ENCODE data around the gene DUSP22.
A peak's percentile ranks its signal among the peaks of the same experiment; 100 is the strongest.

The DUSP22 gene

DNA sequence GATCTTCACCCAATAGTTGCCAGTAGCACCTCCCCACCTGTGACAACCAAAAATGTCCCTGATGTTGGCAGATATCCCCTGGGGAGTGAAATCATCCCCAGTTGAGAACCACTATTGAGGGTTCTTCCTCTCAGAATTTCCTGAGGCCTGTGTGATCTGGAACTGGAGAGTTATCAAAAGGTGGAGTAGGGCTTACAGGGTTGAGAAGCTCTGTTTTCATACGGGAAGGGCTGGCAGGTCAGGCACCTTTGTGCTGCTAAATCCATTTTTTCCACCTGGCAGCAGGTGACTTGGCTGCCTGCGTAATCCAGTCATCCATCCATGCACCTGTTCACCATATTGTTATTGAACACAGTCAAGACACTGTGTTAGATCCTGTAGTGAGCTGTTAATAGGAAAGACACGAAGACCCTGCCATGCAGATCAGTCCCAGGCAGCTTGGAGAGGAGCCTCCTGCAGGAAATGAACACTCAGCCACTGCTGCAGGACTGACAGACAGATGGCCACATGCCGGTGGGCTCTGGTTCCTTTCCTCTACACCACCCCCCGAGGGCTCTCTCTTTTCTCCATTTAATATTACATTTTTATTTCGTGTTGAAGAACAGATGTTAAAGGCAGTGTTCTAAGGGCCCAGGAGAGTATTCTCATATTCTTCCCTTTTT lies 5.4 kb downstream of the DUSP22 start:
- no peak for DNase-seq

DNA sequence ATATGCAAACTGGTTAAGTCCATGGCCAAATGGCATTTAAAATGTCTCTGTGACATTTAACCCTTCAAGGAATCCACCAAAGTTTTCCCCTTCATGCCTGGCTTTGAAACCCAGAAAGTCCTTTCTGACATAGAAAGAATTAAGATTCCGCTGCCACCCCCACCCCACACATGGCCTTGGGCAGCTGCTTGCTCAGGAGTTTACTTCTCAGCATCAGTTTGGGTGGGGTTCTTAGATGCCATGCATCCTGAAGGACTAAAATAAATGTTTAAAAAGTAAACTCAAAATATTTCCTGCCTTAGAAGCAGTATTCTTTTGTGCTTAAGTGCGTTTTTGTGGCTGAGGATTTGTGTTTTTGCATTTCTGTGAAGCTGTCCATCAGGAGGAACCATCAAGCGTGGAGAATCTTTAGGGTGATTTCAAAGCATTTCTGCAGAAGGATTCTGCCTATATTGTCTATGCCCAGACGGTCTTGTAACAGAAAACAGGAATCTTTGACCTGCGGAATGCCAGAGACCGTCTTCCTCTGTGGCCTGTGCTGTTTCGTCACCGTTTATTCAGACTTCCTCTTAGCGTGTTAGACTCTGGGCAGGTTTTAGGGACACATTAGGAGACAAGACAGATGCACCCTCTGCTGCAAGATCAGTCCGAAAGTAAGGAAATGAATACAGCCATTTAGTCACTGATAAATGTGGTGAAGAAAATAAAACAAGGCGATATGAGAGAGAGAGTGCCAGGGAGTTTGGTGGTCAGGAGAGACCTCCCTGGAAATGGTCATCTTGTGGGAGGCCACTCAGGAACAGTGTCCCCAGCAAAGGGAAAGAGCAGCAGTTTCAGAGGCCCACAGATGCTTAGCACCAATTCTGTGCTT lies 6.2 kb downstream of the DUSP22 start:
- DNase-seq: peak; percentile 14 to 43

DNA sequence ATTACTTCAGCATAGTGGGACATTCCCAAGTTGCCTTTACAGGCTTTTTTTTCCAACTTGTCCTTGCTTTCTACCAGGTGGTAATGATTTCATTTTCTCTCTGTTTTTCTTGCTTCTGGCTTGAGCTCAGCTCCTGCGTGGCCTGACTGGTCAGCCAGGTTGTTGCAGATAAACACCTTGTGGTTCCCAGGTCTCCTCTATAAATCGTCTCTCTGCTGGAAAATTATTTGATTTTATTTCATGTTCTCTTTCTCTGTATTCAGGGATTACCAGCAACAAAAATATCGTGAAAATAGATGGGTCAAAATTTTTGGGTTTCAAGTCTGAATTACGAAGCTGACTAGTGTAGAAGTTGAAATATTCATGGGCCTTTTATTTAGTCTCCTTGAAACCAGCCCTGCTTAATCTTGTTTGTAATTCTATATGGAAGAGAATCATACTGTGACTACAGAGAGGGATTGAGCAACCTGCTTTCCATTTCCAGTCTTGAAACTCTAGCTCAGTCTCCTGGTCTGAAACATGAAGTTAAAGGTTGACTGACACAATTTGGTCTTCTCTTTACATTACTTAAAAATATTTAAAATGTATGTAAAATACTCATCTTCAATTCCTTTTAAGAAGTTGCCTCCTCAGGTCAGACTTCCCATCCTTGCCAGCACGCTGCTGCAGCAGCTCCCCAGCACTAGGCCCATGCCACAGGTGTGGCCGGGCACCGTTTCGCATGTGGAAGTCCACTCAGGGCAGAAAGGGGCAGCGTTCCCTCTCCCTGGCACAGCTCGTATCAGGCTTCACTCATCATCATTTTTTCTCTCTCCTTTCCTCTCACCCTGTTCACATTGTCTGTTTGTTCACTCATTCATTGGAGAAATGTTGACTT lies 7.1 kb downstream of the DUSP22 start:
- no peak for DNase-seq

DNA sequence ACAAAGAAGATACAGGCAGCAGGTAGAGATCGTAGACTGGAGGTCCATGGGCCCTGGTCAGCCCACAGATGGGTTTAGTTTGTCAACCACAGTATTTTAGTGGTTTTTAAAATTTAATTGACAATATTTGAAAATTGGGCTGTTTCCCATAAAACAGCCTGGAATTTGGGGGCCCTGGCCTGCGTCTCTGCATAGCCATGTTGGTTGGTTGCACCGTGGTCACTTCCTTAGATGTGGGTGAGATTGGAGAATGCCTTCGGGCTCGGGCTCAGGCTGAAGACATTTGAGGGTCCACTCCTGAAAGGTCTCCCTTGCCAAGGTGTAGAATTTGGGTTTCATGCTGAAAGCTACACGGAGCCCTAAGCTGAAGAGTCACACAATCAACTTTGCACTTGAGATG lies 7.7 kb downstream of the DUSP22 start:
- DNase-seq: no peak

DNA sequence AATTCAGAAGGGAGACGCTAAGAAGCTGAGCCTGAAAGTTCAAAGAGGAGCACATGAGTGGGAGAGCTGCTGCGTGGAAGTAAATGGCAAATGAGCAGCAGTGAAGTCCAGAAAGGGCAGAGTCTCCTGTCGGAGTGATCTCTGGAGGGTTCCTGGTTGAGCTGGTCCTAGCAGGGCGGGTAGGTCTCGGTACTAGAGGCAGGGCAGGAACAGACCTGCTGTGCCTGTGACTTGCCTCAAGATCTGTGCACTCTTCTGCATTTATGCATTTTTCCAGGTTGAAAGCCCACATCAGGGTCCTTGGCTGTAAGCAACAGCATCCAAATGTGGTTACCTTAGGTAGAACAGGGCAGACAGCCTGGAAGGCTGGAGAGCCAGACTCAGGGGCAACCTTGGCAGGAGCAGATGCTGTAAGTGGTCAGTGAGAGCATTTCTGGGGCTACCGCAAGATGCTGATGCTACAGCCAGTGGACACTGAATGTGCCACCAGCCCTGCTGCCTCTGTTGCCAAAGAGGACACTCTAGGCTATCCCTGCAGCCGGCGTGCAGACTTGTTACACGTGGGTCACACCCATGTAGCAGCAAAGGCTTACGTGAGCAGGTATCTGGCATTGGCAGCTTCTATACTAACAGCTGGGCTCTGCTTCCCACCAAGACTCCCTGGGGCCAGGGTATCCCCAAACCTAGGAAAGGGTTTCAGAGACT lies 8.4 kb downstream of the DUSP22 start:
- no peak for DNase-seq

DNA sequence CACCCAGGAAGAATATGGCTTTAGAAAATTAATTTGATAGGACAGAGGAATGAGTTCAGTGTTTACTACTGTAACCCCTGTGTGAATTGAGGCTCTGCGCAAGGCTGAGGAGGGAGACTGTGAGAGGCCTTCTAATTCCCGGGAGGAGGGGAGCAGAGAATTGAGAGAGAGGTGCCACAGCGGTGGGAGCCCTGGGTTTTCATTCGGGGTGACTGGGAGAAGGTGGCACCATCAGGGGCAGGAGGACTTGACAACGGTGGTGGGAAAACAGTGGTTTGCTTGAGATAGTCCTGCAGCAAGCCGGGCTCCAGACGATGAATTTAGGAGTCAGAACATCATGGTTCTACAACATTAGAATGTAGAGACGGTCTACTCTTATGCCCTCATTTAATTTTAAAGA lies 9.2 kb downstream of the DUSP22 start:
- DNase-seq: no peak

DNA sequence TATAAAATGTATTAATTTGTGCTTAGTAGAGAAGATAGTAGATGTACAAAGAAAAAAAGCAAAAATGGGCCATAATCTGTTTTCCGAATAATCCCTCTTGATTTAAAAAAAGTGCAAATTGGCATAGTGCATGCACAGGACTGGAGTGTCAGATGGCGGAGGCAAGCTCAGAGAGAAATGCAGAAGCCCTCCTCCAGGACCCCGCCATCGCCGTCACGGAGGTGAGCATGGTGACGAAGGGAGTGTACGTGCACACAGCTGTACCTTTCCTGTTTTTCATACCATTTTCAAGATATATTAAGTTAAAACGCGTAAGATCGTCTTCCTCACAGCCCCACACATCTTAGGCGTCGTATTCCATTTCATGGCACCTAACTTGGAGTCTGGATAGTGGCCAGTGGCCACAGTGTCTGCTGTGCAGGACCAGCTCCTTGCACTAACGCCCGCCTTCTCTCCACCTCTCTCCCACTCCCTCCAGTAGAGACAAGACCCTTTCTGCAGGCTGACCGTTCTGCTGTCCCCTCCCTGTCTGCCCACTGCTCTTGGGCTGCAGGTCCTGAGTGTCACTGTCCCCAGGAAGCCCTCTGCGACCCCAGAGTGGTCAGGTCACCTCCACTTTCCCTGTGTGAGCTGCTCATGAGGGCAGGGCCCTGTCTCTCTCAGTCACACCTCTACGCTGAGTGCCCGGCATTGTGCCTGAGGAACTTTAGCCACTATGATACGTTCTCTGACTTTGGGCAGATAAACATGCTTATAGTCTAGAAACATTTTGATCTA lies 9.8 kb downstream of the DUSP22 start:
- no peak for DNase-seq

DNA sequence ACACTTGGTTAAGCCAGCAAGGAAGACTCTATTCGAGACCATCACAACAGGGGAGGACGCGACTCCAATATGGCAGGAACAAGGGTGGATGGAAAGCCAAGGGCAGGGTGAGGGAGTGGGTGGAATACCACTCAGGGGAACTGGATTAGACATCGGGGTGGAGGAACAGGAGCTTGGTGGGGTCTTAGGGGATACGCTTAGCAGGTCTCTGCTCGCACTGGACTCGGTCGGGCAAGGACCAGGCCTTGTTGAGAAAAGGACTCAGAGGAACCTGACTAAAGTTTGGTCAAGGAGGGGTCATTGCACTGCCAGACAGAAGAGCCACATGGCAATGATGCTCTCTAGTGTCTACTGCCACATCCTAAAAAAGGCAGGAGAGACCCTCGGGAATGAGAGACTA lies 10.5 kb downstream of the DUSP22 start:
- no peak for DNase-seq

DNA sequence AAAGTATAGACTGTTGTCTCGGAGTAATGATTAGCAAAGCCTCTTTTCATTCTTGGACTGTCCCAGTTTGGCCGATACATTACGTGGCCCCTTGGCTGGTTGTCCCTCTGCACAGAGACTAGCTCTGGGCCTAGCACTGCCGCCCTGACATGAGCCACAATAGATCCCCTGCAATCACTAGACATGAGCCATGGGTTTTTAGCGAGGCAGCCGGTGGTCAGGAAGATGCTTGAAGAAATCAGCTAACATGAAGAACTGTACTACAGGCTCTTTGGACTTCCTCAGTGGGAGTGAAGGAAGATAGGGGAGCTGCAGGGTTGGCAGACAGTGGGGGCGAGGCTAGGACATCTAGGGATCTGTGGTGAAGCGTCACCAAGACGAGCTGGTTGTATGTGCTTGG lies 11.0 kb downstream of the DUSP22 start:
- DNase-seq: no peak

DNA sequence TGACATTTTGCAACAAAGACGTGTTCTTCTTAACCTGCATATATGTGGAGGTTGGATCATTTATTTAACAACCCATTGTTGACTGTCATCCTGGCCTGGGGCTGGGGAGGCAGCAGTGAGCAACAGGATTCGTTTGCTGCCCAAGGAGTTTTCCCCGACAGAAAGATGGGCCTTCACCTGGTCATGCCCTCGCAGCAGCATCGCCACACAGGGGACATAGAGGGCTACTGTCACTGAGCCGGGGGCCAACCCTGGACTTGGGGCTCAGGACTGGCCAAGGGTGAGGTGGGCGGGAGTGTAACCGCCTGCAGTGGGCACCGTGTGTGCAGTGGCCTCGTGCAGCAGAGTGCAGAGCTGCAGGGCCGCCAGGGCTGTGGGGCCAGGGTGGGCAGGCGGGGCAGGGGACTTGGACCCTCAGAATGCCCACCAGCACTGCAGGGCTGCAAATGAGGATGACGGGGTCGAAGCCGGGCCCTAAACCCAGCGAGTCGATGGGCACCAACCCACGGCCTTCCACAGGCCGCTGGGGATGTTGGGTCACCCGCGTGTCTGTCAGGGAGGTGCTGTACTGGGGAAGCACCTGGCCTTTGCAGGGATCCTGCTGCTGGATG lies 11.8 kb downstream of the DUSP22 start:
- no peak for DNase-seq

DNA sequence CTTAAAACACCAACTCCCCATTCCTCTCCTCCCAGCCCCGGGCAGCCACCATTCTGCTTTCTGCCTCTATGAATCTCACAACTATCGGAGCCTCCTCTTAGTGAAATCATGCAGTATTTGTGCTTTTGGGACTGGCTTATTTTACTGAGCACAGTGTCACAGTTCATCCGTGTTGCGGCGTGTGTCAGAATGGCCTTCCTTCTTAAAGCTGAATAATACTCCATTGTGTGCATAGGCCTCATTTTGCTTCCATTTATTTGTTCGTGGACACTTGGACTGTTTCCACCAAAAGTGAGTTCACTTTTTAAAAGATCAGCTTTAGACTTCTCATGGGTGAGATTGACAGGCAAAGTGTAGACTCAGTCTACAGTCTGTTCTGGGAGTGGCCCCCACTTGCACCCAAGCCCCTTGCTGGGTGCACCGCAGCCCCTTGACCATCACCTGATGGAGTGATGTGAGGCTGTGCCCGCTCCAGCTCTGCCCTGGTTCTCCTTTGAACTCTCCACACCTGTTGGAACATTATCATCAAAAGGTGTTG lies 12.6 kb downstream of the DUSP22 start:
- DNase-seq: no peak

DNA sequence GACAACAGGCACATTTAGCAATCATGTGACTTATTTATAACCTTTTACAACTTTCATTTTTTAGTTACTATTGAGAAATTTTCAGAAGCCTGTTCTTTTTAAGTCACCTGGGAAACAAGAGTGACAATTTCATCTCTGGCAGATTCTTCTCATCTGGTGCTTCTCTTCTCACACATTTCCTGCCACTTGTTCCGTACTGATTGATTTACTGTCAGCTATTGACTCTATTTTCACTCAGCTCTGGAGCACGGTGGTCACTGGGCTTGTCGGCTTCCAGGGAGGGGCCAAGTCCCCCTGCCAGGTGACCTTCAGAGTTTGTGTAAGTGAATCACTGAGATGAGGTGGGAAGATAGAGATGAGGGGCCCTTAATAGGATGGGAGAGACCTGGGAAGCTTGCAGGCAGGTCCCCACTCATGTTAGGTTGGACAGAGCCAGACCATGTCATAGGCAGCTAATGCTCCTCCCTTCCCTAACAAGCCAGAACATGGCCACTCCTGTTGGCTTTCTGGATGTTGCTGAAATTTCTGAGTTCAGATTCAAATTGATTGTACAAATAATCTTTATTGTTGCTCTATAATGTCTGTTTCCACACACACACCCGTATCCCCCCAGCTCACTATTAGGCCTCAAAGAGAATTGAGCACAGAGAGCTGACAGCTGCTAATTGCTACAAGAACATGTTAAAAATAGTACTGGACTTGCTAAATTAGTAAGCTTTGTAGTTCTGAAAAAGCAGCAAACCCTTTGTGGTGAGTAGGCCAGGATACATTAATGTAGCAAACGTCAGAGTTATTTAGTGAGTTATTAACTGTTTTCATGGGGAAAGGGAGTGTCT lies 13.3 kb downstream of the DUSP22 start:
- DNase-seq: no peak

DNA sequence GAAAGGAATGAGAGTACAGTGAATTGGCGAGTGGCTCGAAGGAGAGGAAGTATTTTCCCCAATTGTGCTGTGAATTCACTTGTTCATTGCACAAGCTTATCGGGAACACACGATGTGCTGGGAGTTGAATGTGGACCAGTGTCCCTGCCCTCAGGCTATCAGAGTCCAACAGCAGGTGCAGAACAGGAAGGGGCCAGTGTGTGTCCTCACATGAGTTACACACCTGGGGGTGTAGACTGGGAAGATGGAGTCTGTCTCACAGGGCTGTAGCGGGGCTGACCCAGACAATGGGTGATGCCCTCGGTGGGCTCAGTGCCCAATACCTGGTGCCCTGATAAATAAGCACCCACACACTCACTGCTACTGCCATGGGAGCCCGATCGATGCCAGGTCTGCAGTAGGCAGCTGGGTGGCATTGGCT lies 14.4 kb downstream of the DUSP22 start:
- DNase-seq: no peak

DNA sequence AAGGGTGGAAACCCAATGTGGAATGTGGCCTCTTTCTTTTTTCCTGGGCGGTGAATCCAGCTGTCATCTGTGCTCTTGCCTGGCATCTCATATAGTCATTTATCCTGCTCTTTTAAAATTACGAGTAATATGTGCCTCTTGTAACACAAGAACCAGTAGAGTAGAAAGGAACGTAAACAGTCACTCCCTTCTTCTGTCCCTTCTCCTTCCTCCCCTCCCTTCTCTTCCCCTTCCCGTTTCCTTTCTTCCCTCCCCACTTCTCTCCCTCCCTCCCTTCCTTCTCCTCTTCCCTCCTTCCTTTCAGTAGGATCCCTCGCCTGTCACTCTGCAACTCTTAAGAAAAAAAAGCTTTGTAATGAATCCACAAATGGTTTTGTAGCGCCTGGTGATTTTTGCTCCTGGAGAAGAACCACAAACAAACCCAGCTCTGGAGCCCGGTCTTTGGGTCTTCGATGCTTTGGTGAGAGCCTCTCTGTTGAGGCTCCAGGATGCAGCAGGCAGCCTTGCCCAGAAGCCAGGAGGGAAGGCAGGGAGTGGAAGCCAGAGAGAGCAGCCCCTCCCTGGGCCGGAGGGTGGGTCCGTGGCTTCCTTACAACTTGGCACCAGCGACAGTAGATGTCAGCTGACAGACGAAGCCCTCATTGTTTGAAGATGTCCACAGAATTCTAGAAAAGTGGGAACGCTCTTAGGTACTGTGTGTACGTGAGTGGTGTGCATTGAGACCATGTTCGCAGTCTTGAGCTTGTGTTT lies 15.0 kb downstream of the DUSP22 start:
- DNase-seq: no peak

DNA sequence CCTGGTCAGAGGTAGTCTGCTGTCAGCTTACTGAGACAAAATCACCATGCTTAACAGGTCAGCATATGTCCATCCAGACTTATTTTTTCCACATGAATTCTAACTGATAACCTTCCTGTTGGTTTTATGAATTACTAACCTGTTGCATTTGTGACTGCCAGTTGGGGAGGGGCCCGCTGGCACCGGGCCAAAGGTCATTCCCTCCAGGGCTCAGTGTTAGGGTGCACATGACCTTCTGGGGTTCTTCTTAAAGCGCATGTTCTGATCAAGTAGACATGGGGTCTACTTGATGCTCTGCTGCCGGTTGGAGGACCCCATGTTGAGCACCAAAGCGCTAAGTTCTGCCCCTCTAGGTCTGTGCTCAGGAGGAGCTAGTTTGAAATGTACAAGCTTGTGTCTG lies 15.6 kb downstream of the DUSP22 start:
- DNase-seq: no peak

DNA sequence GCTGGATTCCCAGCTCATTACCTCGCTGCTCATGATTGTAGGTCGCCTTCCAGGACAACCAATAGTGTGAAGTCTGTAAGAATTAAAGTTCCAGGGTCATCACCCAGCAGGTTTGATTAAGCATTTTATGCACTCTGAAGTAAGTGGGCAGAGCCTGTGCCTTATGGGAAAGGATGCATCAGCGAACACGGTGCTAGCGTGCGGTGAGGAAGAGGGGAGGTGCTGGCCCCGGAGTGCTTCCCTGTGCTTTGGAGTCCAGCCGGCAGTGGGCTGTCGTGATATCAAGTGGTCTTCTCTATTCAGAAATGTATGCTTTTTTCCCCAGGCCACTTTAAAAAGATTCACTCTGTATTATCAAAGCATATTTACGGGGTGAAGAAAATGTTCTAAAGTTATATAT lies 16.0 kb downstream of the DUSP22 start:
- DNase-seq: no peak

DNA sequence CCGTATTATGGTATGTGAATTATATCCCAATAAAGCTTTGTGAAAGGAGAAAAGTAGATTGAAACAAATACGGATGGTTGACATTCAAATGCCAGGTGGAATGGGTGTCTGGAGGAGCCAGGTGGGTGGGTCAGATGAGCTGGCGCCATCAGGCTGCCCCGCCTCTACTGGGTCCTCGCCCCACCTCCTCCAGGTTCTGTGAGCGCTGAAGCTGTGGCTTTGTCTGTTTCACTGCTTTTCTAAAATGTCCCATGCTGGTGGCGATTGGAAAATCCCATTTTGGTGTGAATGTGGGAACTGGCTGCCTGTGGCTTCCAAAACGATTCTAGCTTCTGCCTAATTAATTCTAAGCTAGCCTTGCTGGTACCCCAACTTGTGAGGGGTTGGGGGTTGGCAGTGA lies 16.5 kb downstream of the DUSP22 start:
- no peak for DNase-seq

DNA sequence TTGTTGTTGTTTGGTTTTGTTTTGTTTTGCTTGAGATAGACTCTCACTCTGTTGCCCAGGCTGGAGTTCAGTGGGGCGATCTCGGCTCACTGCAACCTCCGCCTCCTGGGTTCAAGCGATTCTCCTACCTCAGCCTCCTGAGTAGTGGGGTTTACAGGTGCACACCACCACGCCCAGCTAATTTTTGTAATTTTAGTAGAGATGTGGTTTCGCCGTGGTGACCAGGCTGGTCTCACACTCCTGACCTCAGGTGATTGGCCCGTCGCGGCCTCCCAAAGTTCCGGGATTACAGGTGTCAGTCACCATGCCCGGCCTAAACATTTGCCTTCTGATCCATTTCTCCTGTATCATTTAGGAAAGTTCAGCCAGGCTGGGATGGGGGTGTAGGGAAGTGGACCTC lies 17.7 kb downstream of the DUSP22 start:
- no peak for DNase-seq

DNA sequence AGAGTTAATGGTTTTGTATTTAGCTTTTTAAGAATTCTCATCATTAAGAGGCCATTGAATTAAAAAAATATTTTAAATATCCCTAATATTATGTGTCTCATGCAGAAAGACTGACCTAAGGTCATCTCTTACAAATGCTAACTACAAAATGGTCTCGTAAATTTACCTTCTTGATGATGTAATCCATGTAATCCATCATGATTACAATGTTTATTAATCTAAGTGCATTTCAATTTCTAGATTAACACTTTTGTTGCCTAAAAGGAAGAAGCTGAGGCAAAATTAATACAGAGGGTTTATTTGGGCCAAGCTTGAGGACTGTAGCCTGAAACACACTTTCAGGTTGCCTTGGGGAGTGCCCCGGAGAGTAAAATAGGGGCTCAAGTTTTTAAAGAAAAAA lies 18.4 kb downstream of the DUSP22 start:
- DNase-seq: no peak
